Liver (tissue), 1 donor: ENCODE measurements around the gene RASSF8.

Experiments
- FOXA1 ChIP-seq: IDR thresholded peaks from 2 replicates; pipeline ENCODE4 v1.6.1; 2016; ENCODE audit warnings: antibody characterized with exemption
- TF ChIP-seq, protein P1 (sequence below): IDR thresholded peaks from 2 replicates; pipeline ENCODE4 v1.6.1; 2016; ENCODE audit warnings: antibody characterized with exemption, mild to moderate bottlenecking

DNA sequence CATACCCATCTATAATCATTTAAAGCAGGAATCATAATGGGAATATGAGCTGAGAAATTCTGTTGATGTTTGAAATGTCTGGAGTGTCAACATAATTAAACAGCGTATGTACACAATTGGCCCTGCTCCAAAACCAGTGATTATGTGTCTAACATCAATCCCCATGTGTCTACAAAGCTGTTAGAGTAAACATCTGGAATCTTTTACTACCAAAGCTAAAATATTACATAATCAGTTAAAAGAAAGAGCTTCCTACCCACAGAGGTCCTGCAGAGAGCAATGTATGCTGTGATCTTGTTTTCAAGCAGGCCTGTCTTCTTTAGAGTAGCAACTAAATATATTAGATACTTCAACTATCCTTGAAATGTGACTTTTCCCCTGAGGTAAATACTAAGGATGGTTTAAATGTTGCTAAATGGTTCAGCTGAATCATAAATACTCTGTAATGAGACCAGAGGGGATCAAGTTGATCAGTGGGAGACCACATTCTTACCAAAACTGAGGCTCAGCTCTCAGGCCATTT, 74.3 kb downstream of the RASSF8 start:
- no peak for TF ChIP-seq FOXA1
- TF ChIP-seq, protein P1, sequence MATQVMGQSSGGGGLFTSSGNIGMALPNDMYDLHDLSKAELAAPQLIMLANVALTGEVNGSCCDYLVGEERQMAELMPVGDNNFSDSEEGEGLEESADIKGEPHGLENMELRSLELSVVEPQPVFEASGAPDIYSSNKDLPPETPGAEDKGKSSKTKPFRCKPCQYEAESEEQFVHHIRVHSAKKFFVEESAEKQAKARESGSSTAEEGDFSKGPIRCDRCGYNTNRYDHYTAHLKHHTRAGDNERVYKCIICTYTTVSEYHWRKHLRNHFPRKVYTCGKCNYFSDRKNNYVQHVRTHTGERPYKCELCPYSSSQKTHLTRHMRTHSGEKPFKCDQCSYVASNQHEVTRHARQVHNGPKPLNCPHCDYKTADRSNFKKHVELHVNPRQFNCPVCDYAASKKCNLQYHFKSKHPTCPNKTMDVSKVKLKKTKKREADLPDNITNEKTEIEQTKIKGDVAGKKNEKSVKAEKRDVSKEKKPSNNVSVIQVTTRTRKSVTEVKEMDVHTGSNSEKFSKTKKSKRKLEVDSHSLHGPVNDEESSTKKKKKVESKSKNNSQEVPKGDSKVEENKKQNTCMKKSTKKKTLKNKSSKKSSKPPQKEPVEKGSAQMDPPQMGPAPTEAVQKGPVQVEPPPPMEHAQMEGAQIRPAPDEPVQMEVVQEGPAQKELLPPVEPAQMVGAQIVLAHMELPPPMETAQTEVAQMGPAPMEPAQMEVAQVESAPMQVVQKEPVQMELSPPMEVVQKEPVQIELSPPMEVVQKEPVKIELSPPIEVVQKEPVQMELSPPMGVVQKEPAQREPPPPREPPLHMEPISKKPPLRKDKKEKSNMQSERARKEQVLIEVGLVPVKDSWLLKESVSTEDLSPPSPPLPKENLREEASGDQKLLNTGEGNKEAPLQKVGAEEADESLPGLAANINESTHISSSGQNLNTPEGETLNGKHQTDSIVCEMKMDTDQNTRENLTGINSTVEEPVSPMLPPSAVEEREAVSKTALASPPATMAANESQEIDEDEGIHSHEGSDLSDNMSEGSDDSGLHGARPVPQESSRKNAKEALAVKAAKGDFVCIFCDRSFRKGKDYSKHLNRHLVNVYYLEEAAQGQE, result no peak
